ENCODE data around the gene TAGLN3.

DNA sequence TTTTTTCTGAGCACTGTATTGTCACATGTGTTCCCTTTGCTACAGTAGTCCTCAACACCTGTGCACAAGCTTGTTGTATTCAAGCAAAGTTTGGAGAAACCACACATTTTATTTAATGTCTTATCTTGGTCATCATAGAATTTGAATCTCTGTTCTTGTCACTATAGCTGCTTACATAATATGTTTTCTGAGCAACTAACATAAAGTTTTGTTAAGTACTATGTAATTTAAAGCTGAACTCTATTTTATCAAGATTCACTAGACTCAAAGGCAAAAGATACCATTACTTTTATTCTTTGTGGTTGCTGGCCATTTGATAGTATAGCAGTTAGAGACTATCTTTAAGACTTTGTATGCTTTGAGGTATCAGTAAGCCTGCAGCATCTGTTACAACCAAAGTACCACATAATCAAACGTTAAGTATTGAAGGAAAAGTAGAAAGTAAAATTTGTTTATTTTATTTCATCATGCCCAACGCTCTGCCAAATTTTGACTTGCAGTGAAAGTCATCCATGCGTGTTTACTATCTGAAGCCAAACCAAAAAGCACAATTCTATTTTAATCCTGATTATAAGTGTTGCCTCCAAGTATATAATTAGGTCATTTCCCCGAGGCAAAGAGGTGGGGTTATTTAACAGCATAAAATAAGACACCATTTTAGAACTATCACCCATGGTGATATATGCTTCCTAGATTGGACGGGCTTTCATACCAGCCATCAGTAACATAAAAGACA, 30.2 kb upstream of the TAGLN3 start:
- TF ChIP-seq, protein P1, sequence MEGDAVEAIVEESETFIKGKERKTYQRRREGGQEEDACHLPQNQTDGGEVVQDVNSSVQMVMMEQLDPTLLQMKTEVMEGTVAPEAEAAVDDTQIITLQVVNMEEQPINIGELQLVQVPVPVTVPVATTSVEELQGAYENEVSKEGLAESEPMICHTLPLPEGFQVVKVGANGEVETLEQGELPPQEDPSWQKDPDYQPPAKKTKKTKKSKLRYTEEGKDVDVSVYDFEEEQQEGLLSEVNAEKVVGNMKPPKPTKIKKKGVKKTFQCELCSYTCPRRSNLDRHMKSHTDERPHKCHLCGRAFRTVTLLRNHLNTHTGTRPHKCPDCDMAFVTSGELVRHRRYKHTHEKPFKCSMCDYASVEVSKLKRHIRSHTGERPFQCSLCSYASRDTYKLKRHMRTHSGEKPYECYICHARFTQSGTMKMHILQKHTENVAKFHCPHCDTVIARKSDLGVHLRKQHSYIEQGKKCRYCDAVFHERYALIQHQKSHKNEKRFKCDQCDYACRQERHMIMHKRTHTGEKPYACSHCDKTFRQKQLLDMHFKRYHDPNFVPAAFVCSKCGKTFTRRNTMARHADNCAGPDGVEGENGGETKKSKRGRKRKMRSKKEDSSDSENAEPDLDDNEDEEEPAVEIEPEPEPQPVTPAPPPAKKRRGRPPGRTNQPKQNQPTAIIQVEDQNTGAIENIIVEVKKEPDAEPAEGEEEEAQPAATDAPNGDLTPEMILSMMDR (conservative IDR thresholded peaks at IDR 0.05 in 1 of 2, IDR thresholded peaks at IDR 0.05 in 1 of 2; ENCODE audit: low read depth in 1 of 2, low read length in 2 of 2) = no peak
- TF ChIP-seq EZH2 (IDR thresholded peaks at IDR 0.05; ENCODE audit: low read length, missing control alignments) = no peak
